OCI-LY1 (cell line): ENCODE measurements around the gene C6orf52.

Experiments used
- EZH2 ChIP-seq: fragments of 200-600 bp; sonication (generic), shearing (Covaris generic); IDR thresholded peaks from 2 replicates; pipeline ENCODE4 v1.8.0; 2017; ENCODE audit warnings: borderline replicate concordance, mixed run types, mild to moderate bottlenecking, antibody characterized with exemption, low read length, moderate library complexity, mixed read lengths
- TF ChIP-seq, protein P1 (sequence below): fragments of 200-600 bp; sonication (generic), shearing (Covaris generic); IDR thresholded peaks from 2 replicates; pipeline ENCODE4 v1.5.1; 2017; ENCODE audit warnings: mild to moderate bottlenecking, antibody characterized with exemption, low read length, moderate library complexity, mixed read lengths

DNA sequence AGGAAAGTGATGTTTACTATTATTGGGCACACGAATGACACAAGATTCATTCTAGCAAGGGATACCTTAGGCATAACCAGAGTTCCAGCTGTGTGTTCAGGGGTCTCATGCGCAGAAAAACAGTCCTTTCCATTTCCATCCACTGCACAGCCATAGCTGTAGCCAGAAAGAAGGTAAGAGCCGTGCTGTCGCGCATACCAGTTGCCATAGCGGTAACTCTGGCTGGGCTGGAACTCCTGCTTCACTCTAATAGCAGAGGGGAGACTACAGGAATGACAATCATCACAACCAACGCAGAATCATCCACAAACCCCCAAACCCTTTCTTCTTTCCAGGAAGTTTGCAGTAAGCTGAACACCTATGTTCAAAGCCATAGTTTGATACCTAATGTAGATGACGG lies 7.5 kb downstream of the C6orf52 start:
- TF ChIP-seq, protein P1, sequence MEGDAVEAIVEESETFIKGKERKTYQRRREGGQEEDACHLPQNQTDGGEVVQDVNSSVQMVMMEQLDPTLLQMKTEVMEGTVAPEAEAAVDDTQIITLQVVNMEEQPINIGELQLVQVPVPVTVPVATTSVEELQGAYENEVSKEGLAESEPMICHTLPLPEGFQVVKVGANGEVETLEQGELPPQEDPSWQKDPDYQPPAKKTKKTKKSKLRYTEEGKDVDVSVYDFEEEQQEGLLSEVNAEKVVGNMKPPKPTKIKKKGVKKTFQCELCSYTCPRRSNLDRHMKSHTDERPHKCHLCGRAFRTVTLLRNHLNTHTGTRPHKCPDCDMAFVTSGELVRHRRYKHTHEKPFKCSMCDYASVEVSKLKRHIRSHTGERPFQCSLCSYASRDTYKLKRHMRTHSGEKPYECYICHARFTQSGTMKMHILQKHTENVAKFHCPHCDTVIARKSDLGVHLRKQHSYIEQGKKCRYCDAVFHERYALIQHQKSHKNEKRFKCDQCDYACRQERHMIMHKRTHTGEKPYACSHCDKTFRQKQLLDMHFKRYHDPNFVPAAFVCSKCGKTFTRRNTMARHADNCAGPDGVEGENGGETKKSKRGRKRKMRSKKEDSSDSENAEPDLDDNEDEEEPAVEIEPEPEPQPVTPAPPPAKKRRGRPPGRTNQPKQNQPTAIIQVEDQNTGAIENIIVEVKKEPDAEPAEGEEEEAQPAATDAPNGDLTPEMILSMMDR: no peak
- TF ChIP-seq EZH2: no peak
